A549 (cell line): ENCODE measurements around the gene PTPRD. TPM values are rescaled to one million over a fixed set of nuclear protein-coding genes. Genes with fewer than 3 reads are reported as not detected.

Experiments used
- ATAC-seq, 2 experiments: fragments of 200-7000 bp in 1 of 2; fragments of >200 bp in 1 of 2; cut with Nextera tagmentation in 1 of 2; cut with Tn5 transposase in 1 of 2; 3 replicates each; pipeline versions ENCODE4 v1.8.0 to v1.9.1; 2018 to 2020; ENCODE audit warnings: mild to moderate bottlenecking in 1 of 2, moderate library complexity in 1 of 2
- CTCF ChIA-PET: fragments of 300-600 bp; sonication (Branson Sonifier 250); formaldehyde crosslinking; extraction: SDS; loops from one replicate; lab custom pipeline; 2021; ENCODE audit warnings: antibody characterized with exemption, inconsistent platforms; lab: Yijun Ruan, JAX
- POLR2A ChIA-PET: fragments of 350-600 bp; formaldehyde crosslinking; extraction: SDS; loops from one replicate; lab custom pipeline; 2021; ENCODE audit warnings: antibody characterized with exemption, inconsistent platforms; lab: Yijun Ruan, JAX
- DNase-seq, 2 experiments: peaks; one replicate each; pipeline versions ENCODE4 v3.0.0 to v3.0.0-alpha.2; 2011 to 2016; ENCODE audit warnings: low read depth in 1 of 2, low spot score in 1 of 2
- FAIRE-seq: peaks from 2 replicates; lab custom pipeline; 2011; peaks lifted over from hg19 to GRCh38; lab: Jason Lieb, UNC
- H3K27ac ChIP-seq, 2 experiments: fragments of >200 bp; sonication (Bioruptor Twin); formaldehyde crosslinking; 3 replicates each; pipeline ENCODE4 v1.5.1; 2016 to 2017
- H3K4me1 ChIP-seq: fragments of >200 bp; sonication (Bioruptor Twin); formaldehyde crosslinking; 3 replicates; pipeline ENCODE4 v1.6.1; 2016
- H3K4me2 ChIP-seq: fragments of >200 bp; sonication (Bioruptor Twin); formaldehyde crosslinking; 3 replicates; pipeline ENCODE4 v1.6.1; 2016
- H3K4me3 ChIP-seq: fragments of >200 bp; sonication (Bioruptor Twin); formaldehyde crosslinking; 3 replicates; pipeline ENCODE4 v1.5.1; 2016
- H3K9me3 ChIP-seq: fragments of >200 bp; sonication (Bioruptor Twin); formaldehyde crosslinking; 3 replicates; pipeline ENCODE4 v1.6.1; 2016
- CBX8 ChIP-seq: fragments of 200-600 bp; sonication (generic); IDR thresholded peaks from 2 replicates; pipeline ENCODE4 v1.6.1; 2016
- CEBPB ChIP-seq, 2 experiments: fragments of >200 bp in 1 of 2; sonication (Bioruptor Twin) in 1 of 2; formaldehyde crosslinking in 1 of 2; IDR thresholded peaks; 2 replicates each; pipeline ENCODE4 v1.6.1; 2012 to 2016
- E2F6 ChIP-seq: IDR thresholded peaks from 2 replicates; pipeline ENCODE4 v1.6.1; 2012; ENCODE audit warnings: low read depth, borderline replicate concordance
- EHMT2 ChIP-seq: fragments of 200-600 bp; sonication (generic); IDR thresholded peaks from 2 replicates; pipeline ENCODE4 v1.6.1; 2016; ENCODE audit warnings: antibody characterized with exemption, low read depth, mild to moderate bottlenecking, moderate library complexity
- EP300 ChIP-seq, 2 experiments: fragments of >200 bp; sonication (Bioruptor Twin); formaldehyde crosslinking; IDR thresholded peaks; 2 replicates in 1 of 2; 3 replicates in 1 of 2; pipeline ENCODE4 v1.6.1; 2016 to 2017
- ESRRA ChIP-seq: fragments of 150-350 bp; IDR thresholded peaks from 2 replicates; pipeline ENCODE4 v1.6.1; 2014; ENCODE audit warnings: mild to moderate bottlenecking, low read length, borderline replicate concordance
- HES2 ChIP-seq: fragments of >200 bp; sonication (Bioruptor Twin); formaldehyde crosslinking; IDR thresholded peaks from 2 replicates; pipeline ENCODE4 v1.6.1; 2016
- HMGXB4 ChIP-seq: fragments of 250-450 bp; sonication (Bioruptor Pico); IDR thresholded peaks from 2 replicates; pipeline ENCODE4 v1.5.0; 2021; ENCODE audit warnings: mild to moderate bottlenecking, moderate library complexity, borderline replicate concordance
- HOXB13 ChIP-seq: fragments of 250-450 bp; sonication (Bioruptor Pico); IDR thresholded peaks from 2 replicates; pipeline ENCODE4 v1.5.0; 2020; ENCODE audit warnings: low read depth, mild to moderate bottlenecking, moderate library complexity
- KDM5A ChIP-seq: fragments of 200-600 bp; sonication (generic); IDR thresholded peaks from 2 replicates; pipeline ENCODE4 v1.6.1; 2016; ENCODE audit warnings: antibody characterized with exemption, mild to moderate bottlenecking
- MAFK ChIP-seq: fragments of 450-650 bp; IDR thresholded peaks from 2 replicates; pipeline ENCODE4 v1.6.1; 2014; ENCODE audit not compliant: partially characterized antibody
- MYC ChIP-seq: IDR thresholded peaks from 2 replicates; pipeline ENCODE4 v1.6.1; 2012; ENCODE audit warnings: mild to moderate bottlenecking, inconsistent platforms, low read length, improper control_type of control experiment, borderline replicate concordance
- NPAS2 ChIP-seq: fragments of 250-450 bp; sonication (Bioruptor Pico); IDR thresholded peaks from 2 replicates; pipeline ENCODE4 v1.8.0; 2022; ENCODE audit warnings: mild to moderate bottlenecking, moderate library complexity, borderline replicate concordance
- NR3C1 ChIP-seq: fragments of >200 bp; sonication (Bioruptor Twin); formaldehyde crosslinking; IDR thresholded peaks from 3 replicates; pipeline ENCODE4 v1.6.1; 2017
- PHF8 ChIP-seq: fragments of 200-600 bp; sonication (generic); IDR thresholded peaks from 2 replicates; pipeline ENCODE4 v1.6.1; 2016; ENCODE audit warnings: low read depth, mild to moderate bottlenecking, antibody characterized with exemption, moderate library complexity, borderline replicate concordance
- RARB ChIP-seq: fragments of 250-450 bp; sonication (Bioruptor Pico); IDR thresholded peaks from 2 replicates; pipeline ENCODE4 v1.8.0; 2021; ENCODE audit warnings: mild to moderate bottlenecking, moderate library complexity
- REST ChIP-seq: fragments of 200-600 bp; sonication (generic); IDR thresholded peaks from 2 replicates; pipeline ENCODE4 v1.6.1; 2016; ENCODE audit warnings: antibody characterized with exemption, mild to moderate bottlenecking, moderate library complexity
- RNF2 ChIP-seq: fragments of 200-600 bp; sonication (generic); IDR thresholded peaks from 2 replicates; pipeline ENCODE4 v1.6.1; 2016; ENCODE audit warnings: low read depth, mild to moderate bottlenecking, antibody characterized with exemption, moderate library complexity, borderline replicate concordance
- SMC3 ChIP-seq: fragments of >200 bp; sonication (Bioruptor Twin); formaldehyde crosslinking; IDR thresholded peaks from 3 replicates; pipeline ENCODE4 v1.6.1; 2018; ENCODE audit warnings: inconsistent platforms
- TFCP2L1 ChIP-seq: fragments of 250-450 bp; sonication (Bioruptor Pico); IDR thresholded peaks from 2 replicates; pipeline ENCODE4 v1.5.0; 2021; ENCODE audit warnings: mild to moderate bottlenecking
- ZNF302 ChIP-seq: fragments of 250-450 bp; sonication (Bioruptor Pico); IDR thresholded peaks from 2 replicates; pipeline ENCODE4 v1.9.0; 2021; ENCODE audit warnings: inconsistent platforms, mild to moderate bottlenecking, moderate library complexity
- WGBS: methylation state at CpG from one replicate; pipeline ENCODE4 v1.1.6; 2017; ENCODE audit errors: missing lambda C conversion rate; 5-methylcytosine and 5-hydroxymethylcytosine counted together
- polyA plus RNA-seq, 4 experiments: library from polyadenylated mRNA; depleted of rRNA in 3 of 4; stranded (reverse); fragments of >200 nt; fragmentation: RNase III in 1 of 4; extraction: RNeasy Plus Mini Kit Qiagen cat#74134 plus additional on column Dnase treatment in 1 of 4; gene quantifications; 2 replicates in 3 of 4; 3 replicates in 1 of 4; pipeline ENCODE4 v1.2.3, GENCODE V29; 2011 to 2017
- TF ChIP-seq, protein P1 (sequence below): fragments of 450-650 bp; IDR thresholded peaks from 2 replicates; pipeline ENCODE4 v1.6.1; 2014; ENCODE audit warnings: antibody characterized with exemption

Gene PTPRD
- polyA plus RNA-seq, 2 of the 4 experiments (the other 2 are of a cell fraction) = 0.39 to 1.3 TPM

GRCh38 chr9:8832955-8833354 is 1779.8 kb downstream of the PTPRD start:
- no peak for DNase-seq
- Histone ChIP-seq H3K9me3 (no peaks in the 10 kb centered on the region), H3K27ac (no peak overlapping the region), H3K4me2 (no peak overlapping the region), H3K4me1 (no peaks in the 10 kb centered on the region), H3K4me3 (no peak overlapping the region)
- ChIA-PET CTCF (no interaction called here), POLR2A (no interaction called here)
- ATAC-seq = no peak
- FAIRE-seq = no peak
- 10% methylated on average over 1 of the region's 1 CpG for WGBS
- TF ChIP-seq HMGXB4 = no peak
- TF ChIP-seq, protein P1, sequence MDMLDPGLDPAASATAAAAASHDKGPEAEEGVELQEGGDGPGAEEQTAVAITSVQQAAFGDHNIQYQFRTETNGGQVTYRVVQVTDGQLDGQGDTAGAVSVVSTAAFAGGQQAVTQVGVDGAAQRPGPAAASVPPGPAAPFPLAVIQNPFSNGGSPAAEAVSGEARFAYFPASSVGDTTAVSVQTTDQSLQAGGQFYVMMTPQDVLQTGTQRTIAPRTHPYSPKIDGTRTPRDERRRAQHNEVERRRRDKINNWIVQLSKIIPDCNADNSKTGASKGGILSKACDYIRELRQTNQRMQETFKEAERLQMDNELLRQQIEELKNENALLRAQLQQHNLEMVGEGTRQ = no peak
- no peak for TF ChIP-seq ESRRA
- no peak for TF ChIP-seq EP300 (IDR thresholded peaks at IDR 0.05)
- TF ChIP-seq RARB (CRISPR knock-in tag) = no peak
- no peak for TF ChIP-seq NPAS2 (CRISPR knock-in tag)
- no peak for TF ChIP-seq HES2
- no peak for TF ChIP-seq REST
- TF ChIP-seq CBX8 = no peak
- TF ChIP-seq NR3C1 = no peak
- no peak for TF ChIP-seq ZNF302 (CRISPR knock-in tag)
- TF ChIP-seq E2F6 = no peak
- TF ChIP-seq, all 56 proteins: peak for 0

GRCh38 chr9:8832386-8832785 is 1780.4 kb downstream of the PTPRD start:
- no peaks in the 10 kb centered on the region for H3K9me3 ChIP-seq
- DNase-seq = no peak
- 0% methylated on average over 1 of the region's 1 CpG for WGBS
- POLR2A ChIA-PET = no interaction called here
- H3K4me1 ChIP-seq = no peaks in the 10 kb centered on the region
- H3K4me2 ChIP-seq = no peak overlapping the region
- no peak overlapping the region for H3K27ac ChIP-seq
- H3K4me3 ChIP-seq = no peak overlapping the region
- TF ChIP-seq HOXB13 (no peak), RNF2 (no peak), EHMT2 (no peak)
- no peak for ATAC-seq
- FAIRE-seq = no peak
- CTCF ChIA-PET = no interaction called here

GRCh38 chr9:8831568-8831967 is 1781.2 kb downstream of the PTPRD start:
- WGBS = 1% methylated on average over 2 of the region's 2 CpGs
- no peak for ATAC-seq
- no peak overlapping the region for H3K27ac ChIP-seq
- no peak for DNase-seq
- peak; percentile 36 for FAIRE-seq
- H3K4me3 ChIP-seq = no peak overlapping the region
- TF ChIP-seq CEBPB (IDR thresholded peaks at IDR 0.05) (no peak), NR3C1 (no peak), MAFK (no peak), TFCP2L1 (CRISPR knock-in tag) (no peak), KDM5A (no peak), NPAS2 (CRISPR knock-in tag) (no peak), MYC (no peak), PHF8 (no peak), CBX8 (no peak), ESRRA (no peak), SMC3 (no peak)
- ChIA-PET POLR2A (no interaction called here), CTCF (no interaction called here)
- no peak overlapping the region for H3K4me2 ChIP-seq
- no peaks in the 10 kb centered on the region for H3K4me1 ChIP-seq
- no peaks in the 10 kb centered on the region for H3K9me3 ChIP-seq
